Activated naive CD4-positive, alpha-beta T cell treated with anti-CD3 and anti-CD28 coated beads, Interleukin-2, amount 50 U/mL, for 16 hours (primary cell): Measurements from ENCODE around the gene MIER2.

Experiments used
- DNase-seq: peaks from one replicate; pipeline ENCODE4 v3.0.0-alpha.2; 2020

MIER2 gene

DNA sequence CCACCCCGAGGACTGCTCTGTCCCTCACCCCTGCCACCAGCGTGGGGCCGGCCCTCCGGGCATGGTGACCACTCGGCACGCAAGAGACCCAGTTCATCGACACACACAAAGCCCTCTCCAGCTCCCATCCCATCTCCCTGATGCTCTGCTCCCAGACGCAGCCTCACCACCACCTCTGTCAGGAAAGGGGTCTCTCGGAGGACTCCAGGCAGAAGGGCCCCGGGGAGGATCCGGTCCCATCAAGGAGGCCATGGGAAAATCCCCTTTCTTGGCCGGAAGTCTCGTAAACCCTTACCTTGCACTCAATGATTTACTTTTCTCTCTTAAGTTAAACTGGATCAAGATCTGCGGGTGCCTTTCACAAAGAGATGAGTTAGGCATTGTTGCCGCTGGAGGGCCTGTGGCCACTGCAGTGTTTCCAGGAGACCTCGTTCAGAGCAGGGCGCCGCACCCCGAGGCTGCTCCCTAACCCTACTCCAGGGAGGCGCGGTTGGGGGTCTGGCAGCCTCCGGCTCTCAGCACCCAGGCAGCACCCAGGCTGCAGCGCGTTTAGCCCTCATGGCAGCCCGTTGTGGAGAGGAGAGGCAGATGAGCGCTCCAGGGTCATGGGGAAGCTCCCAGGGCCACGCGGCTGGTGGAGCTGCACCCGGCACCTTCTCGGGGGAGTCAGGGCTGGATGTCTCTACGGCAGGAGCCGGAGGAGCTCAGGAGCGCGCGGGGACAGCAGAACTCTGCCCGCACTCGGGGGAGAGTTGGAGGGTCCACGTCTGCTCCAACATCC, 33.4 kb upstream of the MIER2 start:
- no peak for DNase-seq

DNA sequence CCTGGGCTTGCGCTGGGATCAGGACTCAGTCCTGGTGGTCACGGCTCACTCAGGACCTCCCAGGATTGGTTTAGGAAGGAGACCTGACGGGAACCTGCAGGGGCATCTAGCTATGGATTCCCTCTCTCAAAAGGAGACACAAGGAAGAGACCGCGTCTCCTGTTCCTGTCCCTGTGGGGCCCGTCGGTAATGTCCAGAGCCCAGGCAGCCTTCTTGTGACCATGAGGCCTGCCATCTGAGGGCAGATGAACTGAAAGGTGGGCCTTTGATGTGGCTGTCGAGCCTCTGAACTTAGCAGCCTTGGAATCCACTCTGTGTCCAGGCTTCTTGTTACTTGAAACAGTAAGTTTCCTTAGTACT, 31.5 kb upstream of the MIER2 start:
- DNase-seq = no peak

DNA sequence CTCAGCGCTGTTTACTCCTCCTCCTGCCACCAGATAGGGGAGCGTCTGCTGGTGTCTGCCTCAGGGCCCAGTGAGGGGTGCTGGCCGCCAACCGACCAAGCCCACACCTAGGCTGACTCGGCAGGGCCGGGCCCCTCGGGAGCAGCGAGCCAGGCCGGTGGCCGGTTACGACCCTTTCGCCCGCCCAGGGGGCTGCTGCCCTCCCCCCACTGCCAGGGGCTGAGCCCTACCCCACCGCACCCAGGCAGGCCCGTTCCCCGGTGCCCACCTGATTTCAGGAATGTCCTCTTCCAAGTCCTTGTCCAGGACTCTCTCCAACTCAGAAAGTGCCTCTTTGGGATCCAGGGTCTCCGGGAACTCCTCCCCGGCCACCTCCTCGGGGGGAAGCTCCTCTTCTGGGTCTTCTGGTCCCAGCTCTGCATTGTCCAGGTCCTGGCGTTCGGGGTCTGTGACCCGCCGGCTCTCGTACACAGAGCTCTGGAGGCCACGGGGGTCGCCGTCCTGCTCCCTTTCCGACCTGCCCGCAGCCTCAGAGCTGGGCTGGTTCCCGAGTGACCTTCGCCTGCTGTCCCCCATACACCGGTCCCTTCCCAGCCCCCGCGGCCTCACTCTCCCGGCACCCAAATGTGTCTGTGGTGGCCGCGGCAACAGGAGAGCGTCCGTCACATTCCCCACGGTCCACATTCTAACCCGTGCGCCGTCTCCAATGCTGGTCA, 31.0 kb upstream of the MIER2 start:
- no peak for DNase-seq

GRCh38 chr19:374886-375235, 30.3 kb upstream of the MIER2 start:
- DNase-seq = no peak

DNA sequence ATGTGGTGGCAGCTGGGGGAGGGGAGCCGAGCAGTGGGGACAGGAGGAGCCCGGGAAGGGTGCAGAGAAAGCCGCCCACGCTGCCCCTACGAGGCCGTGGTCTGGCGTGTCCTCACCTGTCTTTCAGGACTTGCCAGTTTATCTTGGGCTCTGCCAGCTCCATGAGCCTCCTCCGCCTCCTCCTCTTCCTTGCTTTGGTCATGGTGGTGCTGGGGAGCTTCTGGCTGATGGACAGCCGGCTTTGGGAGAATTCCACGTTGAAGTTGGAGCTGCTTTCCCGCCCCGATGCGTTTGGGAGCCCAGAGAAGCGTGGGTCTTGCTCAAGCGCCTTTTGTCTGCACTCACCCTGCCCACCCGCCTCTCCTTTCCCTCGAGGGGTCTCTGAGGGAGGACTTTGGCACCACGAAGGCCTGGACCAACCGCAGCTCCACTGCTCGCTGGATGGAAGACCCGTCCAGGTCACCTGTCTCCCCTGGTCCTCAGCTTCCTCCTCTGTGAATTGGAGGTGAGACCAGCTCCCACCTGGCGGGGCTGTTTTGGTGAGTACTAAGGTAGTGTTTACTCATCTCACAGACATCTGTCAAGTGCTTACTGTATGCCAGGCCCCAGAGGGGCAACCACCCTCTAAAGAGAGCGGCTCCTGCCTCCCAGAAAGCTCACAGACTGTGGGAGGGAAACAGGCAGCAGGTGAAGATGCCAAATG, 29.7 kb upstream of the MIER2 start:
- DNase-seq = no peak

GRCh38 chr19:373391-374182, 29.0 kb upstream of the MIER2 start:
- no peak for DNase-seq

- no peak for DNase-seq
Observed at GRCh38 chr19:372306-372890, 27.8 kb upstream of the MIER2 start.

GRCh38 chr19:371501-372168, 27.0 kb upstream of the MIER2 start:
- DNase-seq = no peak

GRCh38 chr19:370641-371330, 26.2 kb upstream of the MIER2 start:
- DNase-seq = no peak

- no peak for DNase-seq
Observed at GRCh38 chr19:369876-370275, 25.3 kb upstream of the MIER2 start.

- DNase-seq = no peak
Observed at GRCh38 chr19:369256-369655, 24.7 kb upstream of the MIER2 start.

- no peak for DNase-seq
Observed at GRCh38 chr19:368630-369024, 24.0 kb upstream of the MIER2 start.

GRCh38 chr19:367963-368629, 23.5 kb upstream of the MIER2 start:
- DNase-seq = no peak

GRCh38 chr19:367561-367960, 23.0 kb upstream of the MIER2 start:
- DNase-seq = no peak

DNA sequence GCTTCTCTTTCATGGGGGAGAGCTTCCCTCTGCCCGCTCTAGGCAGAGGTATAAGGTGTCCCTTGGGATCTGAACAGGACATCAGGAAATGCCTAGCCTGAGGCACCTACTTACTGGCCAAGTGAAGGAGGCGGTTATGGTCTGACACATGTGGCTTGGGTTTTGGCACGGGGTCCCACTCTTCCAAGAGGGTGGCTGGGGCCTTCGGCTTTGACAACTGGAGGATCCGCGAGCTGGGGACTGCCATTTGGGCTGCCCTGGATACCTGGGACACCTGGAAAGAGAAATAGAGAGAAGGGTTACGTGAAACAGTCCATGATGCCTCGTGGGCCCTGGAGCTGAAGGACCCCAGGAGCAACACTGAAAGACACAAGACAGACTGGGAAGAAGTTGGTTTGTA, 22.4 kb upstream of the MIER2 start:
- DNase-seq = no peak

DNA sequence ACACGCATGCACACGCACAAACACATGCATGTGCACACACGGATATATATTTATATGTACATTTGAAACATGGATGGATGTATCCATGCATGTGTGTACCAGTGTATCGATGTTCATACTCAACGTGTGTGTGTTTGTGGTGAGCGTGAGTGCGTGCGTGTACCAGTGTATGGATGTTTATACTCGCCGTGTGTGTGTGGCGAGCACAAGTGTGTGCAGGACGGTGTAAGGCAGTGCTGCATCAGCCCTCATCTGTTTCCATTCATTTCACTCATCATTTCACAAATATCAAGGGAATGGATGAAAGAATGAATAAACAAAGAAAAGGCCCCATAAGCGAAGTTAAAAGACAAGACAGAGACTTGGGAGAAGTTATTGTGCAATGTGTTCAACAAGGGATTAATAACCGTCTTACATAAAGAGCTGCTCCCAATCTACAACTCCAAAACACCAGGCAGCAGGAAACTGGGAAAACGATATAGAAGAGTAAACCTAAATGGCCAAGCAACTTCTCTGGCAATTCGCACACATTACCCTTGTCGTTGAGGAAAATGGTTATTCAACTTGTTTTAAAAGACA, 21.7 kb upstream of the MIER2 start:
- DNase-seq = no peak

DNA sequence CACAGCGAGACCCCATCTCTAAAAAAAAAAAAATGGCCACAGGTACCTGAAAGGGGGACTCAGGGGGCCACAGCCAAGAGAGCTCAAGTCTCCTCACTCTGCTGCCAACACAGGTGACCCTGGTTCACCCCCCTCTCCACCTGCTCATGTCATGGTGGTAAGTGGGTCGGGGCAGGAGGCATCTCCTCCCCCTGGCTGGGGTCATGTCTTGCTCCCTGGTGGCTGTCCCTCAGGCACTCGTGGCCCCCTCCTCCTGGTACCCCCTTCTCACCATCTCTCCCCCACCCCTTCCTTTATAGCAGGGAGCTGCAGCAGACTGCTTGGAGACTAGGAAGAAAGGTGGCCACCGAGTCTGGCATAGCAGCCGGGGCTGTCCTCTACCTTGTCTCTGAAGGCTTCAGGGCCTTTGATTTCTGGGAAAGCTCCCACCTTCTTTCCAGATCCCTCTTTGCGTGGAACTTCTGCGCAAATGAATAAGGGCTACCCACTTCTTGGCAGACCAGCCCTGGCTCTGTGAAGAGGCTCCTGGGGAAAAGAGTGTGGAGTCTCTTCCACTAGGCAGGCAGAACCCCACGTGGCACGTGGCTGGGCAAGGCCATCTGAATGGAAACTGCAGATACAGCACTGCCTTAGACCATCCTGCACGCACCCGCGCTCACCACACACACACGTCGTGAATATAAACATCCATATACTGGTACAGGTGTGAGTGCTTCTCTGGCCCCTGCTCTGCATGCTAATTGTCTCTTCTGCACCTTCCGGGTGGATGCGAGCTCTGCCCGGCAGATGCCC, 20.1 kb upstream of the MIER2 start:
- no peak for DNase-seq

- DNase-seq = no peak
Observed at GRCh38 chr19:362683-363082, 18.1 kb upstream of the MIER2 start.

GRCh38 chr19:362154-362553, 17.6 kb upstream of the MIER2 start:
- DNase-seq = no peak

- DNase-seq = no peak
Observed at GRCh38 chr19:359653-359925, 15.0 kb upstream of the MIER2 start.
